Hematopoietic multipotent progenitor cell treated with erythropoietin and hydrocortisone succinate and interleukin-3 and kit ligand, for 17 days (in vitro differentiated cells): ENCODE measurements around the gene TENM4.

Experiments used
- DNase-seq: peaks from one replicate; pipeline ENCODE4 v3.0.0-alpha.2; 2015; ENCODE audit warnings: low spot score

Gene TENM4

GRCh38 chr11:78972590-78972989, 468.2 kb downstream of the TENM4 start:
- no peak for DNase-seq

- DNase-seq = no peak
These were observed 468.7 kb downstream of the TENM4 start for GRCh38 chr11:78972177-78972576.

- DNase-seq = no peak
These were observed 473.0 kb downstream of the TENM4 start for GRCh38 chr11:78967811-78968210.

- no peak for DNase-seq
These were observed 475.4 kb downstream of the TENM4 start for GRCh38 chr11:78965432-78965831.

- no peak for DNase-seq
These were observed 478.7 kb downstream of the TENM4 start for GRCh38 chr11:78961937-78962701.

- DNase-seq = no peak
These were observed 479.6 kb downstream of the TENM4 start for GRCh38 chr11:78961247-78961646.

- DNase-seq = no peak
These were observed 482.4 kb downstream of the TENM4 start for GRCh38 chr11:78958444-78958843.

DNA sequence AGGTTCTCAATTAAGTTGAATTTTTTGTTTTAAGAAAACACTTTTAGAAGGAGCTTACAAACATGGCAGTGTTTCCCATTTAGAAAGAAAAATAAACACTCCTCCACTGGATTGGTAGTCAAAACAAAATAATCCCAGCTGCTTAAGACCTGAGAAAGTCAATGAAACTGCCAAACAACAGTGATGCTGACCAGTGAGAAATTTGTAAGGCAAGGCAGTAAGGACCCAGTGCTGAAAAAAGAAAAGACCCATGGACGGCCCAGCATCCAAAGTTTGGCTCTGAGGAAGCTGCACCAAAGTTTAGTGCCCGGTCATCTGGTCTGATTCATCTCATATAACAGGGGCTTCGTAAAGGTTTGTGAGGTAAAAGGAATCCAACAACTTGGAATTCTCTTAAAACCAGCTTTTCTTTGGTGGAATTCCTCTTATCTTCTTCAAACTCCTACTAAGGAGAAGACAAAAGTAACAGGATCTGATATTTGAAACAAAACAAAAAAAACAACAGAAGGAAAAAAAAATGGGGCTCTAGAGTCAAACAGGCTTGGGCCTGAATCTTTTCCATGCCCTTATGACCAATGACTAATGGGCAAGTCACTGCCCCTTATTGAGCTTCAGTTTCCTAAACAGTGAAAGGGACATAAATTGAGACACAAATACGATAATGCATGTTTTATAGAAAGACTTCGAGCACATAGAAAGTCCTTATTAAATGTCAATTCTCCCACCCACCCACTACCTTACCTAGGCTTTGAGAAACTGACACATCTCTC, 483.2 kb downstream of the TENM4 start:
- no peak for DNase-seq

GRCh38 chr11:78954696-78955095, 486.1 kb downstream of the TENM4 start:
- no peak for DNase-seq

DNA sequence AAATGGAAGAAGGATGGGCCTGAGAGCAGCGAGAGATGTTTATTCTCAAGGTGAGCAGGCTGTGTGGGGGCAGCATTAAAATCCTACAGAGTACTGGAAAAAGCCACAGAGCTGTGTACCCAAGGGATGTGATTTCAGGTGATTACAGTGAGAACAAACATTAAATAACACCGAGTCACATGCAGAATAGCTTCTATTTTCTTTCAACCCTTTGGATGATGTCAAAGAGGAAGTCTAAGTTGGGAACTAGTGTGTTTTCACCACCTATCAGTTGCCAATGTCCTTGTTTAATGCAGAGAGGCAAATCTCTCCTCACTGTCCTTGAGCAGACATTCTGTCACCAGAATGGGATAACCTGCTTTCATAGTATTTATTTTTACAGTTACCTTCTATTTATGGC, 486.6 kb downstream of the TENM4 start:
- no peak for DNase-seq

GRCh38 chr11:78952890-78953289, 487.9 kb downstream of the TENM4 start:
- DNase-seq = no peak

DNA sequence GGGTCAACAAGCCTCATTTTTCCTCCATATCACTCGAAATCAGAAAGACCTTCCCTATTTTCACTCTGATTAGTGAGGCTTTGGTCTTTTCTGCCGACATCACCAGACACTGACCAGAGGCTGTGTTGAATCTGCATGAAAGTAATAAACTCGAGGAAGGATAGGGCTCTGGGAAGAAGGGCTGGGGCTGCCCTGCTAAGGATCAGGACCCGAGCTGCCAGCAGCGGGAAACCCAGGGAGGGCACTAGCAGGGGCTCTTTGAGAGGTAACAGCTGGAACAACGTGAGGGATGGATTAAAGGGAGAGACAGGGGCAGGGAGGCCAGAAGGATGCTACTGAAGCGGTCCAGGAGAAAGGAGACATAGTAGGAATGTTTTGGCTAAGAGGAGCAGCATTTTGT, 488.7 kb downstream of the TENM4 start:
- no peak for DNase-seq

- no peak for DNase-seq
These were observed 490.7 kb downstream of the TENM4 start for GRCh38 chr11:78949976-78950690.

GRCh38 chr11:78946945-78947902, 493.6 kb downstream of the TENM4 start:
- no peak for DNase-seq

GRCh38 chr11:78943841-78944240, 497.0 kb downstream of the TENM4 start:
- no peak for DNase-seq

GRCh38 chr11:78943154-78943553, 497.7 kb downstream of the TENM4 start:
- no peak for DNase-seq

GRCh38 chr11:78941226-78941851, 499.5 kb downstream of the TENM4 start:
- no peak for DNase-seq

DNA sequence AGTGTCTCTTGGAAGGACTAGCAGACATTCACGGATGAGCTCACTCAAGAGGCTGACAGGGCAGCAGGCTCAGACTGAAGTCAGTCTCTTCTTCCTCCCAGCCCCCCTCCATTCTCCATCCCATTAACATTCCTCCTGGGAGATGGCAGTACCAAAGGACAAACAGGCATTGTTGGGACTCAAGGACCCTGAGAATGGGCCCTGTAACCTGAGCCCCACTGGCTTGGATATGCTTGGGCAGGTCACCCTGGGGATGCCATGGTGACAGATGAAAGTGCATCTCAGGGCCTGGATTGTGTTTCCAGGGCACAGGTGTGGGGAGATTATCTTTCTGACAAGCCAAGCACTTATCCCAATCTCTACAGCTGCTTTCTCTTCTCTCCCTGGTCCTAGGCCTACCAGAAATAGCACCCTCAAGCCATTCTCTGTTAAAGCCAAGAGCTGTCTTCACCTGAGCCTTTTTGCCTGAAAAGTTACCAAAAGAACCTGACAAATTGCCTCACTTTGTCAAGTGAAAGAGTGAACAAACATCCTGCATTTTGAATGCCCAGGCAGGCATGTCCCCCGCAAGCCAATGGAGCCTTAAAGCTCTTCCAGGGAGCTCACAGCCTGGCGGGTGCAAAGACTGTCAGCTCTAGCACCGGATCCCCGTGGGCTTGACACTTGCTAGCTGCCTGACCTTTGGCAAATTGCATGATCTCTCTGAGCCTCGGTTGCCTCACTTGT, 500.2 kb downstream of the TENM4 start:
- no peak for DNase-seq

DNA sequence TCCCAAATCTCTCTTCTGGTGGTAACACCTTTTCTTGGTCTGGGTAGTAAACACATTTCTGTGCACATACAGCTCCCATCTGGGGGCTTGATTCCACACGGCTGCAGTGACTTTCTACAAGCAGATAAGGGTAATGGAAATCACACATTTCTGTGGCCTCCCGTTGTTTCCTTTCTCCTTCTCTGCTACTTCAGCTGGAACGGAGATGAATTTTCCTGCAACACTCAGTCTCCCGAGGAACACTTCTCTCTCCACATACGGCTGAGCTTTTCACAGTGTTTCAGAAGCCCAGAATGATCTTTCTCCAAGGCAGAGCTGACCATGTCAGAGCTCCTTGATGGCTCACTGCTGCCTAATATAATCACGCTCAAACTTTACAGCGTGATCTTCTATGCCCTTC, 501.9 kb downstream of the TENM4 start:
- no peak for DNase-seq

GRCh38 chr11:78938036-78938435, 502.8 kb downstream of the TENM4 start:
- DNase-seq = no peak
